Measurements from ENCODE around the gene TMEM115.

The TMEM115 gene

GRCh38 chr3:50334339-50335075 is 24.8 kb downstream of the TMEM115 start:
- in situ Hi-C loops (cut with HindIII; ENCODE audit: low sequenced_read_pairs): no loop called here

- in situ Hi-C loops (cut with HindIII; ENCODE audit: low sequenced_read_pairs): no loop called here
Observed at GRCh38 chr3:50333744-50334328, 25.5 kb downstream of the TMEM115 start.

- in situ Hi-C loops (cut with HindIII; ENCODE audit: low sequenced_read_pairs): no loop called here
Observed at GRCh38 chr3:50331364-50331907, 27.9 kb downstream of the TMEM115 start.

- in situ Hi-C loops (cut with HindIII; ENCODE audit: low sequenced_read_pairs): no loop called here
Observed at GRCh38 chr3:50330330-50330729, 29.0 kb downstream of the TMEM115 start.

- in situ Hi-C loops (cut with HindIII; ENCODE audit: low sequenced_read_pairs): loop anchor here (5.0 kb wide), 2 partner anchors 51 to 86 kb away; partner anchors contain the start of gene LSMEM2
Observed at GRCh38 chr3:50327943-50328691, 31.2 kb downstream of the TMEM115 start, which contains the start of gene TUSC2. Gene TUSC2, minus strand, starts transcription at chr3:50328223. Its CDS starts 124 bp downstream, at chr3:50328099.

- in situ Hi-C loops (cut with HindIII; ENCODE audit: low sequenced_read_pairs): loop anchor here (5.0 kb wide), 2 partner anchors 50 to 85 kb away; partner anchors contain the start of gene LSMEM2
Observed at GRCh38 chr3:50327129-50327528, 32.2 kb downstream of the TMEM115 start.

- in situ Hi-C loops (cut with HindIII; ENCODE audit: low sequenced_read_pairs): loop anchor here (5.0 kb wide), 2 partner anchors 49 to 84 kb away; partner anchors contain the start of gene LSMEM2
Observed at GRCh38 chr3:50326182-50326541, 33.2 kb downstream of the TMEM115 start.

GRCh38 chr3:50325497-50326181 is 33.7 kb downstream of the TMEM115 start:
- in situ Hi-C loops (cut with HindIII; ENCODE audit: low sequenced_read_pairs): loop anchor here (5.0 kb wide), 2 partner anchors 48 to 83 kb away; partner anchors contain the start of gene LSMEM2

- in situ Hi-C loops (cut with HindIII; ENCODE audit: low sequenced_read_pairs): loop anchor here (5.0 kb wide), 2 partner anchors 48 to 83 kb away; partner anchors contain the start of gene LSMEM2
Observed at GRCh38 chr3:50325113-50325480, 34.2 kb downstream of the TMEM115 start.

GRCh38 chr3:50324351-50325112 is 34.8 kb downstream of the TMEM115 start:
- in situ Hi-C loops (cut with HindIII; ENCODE audit: low sequenced_read_pairs): loop anchor here (5.0 kb wide), 2 partner anchors 47 to 82 kb away; partner anchors contain the start of gene LSMEM2

- in situ Hi-C loops (cut with HindIII; ENCODE audit: low sequenced_read_pairs): no loop called here
Observed at GRCh38 chr3:50323614-50324199, 35.6 kb downstream of the TMEM115 start.

- in situ Hi-C loops (cut with HindIII; ENCODE audit: low sequenced_read_pairs): no loop called here
Observed at GRCh38 chr3:50323092-50323600, 36.2 kb downstream of the TMEM115 start.

- in situ Hi-C loops (cut with HindIII; ENCODE audit: low sequenced_read_pairs): no loop called here
Observed at GRCh38 chr3:50322386-50323091, 36.8 kb downstream of the TMEM115 start, which contains the start of gene HYAL2. Gene HYAL2, minus strand, starts transcription at chr3:50322745. Its CDS starts 2,256 bp downstream, at chr3:50320489.

GRCh38 chr3:50322115-50322385 is 37.3 kb downstream of the TMEM115 start:
- in situ Hi-C loops (cut with HindIII; ENCODE audit: low sequenced_read_pairs): no loop called here

GRCh38 chr3:50321336-50322114 is 37.8 kb downstream of the TMEM115 start:
- in situ Hi-C loops (cut with HindIII; ENCODE audit: low sequenced_read_pairs): no loop called here

- in situ Hi-C loops (cut with HindIII; ENCODE audit: low sequenced_read_pairs): no loop called here
Observed at GRCh38 chr3:50320853-50321335, 38.4 kb downstream of the TMEM115 start.

- in situ Hi-C loops (cut with HindIII; ENCODE audit: low sequenced_read_pairs): no loop called here
Observed at GRCh38 chr3:50319894-50320625, 39.3 kb downstream of the TMEM115 start.

Data from endothelial cell of hepatic sinusoid (primary cell).